ENCODE measurements around the gene USP24.

DNA sequence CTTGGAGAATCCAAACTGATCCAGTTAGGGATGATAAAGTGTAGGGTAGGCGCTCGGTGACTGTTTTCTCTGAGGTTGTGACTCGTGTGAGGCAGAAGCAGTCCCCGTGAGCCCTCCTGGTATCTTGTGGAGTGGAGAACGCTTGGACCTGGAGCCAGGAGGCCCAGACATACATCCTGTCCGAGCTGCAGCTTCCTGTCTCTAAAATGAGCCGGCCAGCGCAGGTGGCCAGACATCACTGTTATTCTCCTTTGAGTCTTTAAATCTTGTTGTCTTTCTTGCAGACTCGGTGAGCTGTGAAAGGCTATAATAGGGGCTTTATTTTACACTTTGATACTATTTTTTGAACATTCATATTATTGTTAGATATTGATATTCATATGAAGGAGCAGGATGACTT, 163.5 kb downstream of the USP24 start:
- TF ChIP-seq, protein P1, sequence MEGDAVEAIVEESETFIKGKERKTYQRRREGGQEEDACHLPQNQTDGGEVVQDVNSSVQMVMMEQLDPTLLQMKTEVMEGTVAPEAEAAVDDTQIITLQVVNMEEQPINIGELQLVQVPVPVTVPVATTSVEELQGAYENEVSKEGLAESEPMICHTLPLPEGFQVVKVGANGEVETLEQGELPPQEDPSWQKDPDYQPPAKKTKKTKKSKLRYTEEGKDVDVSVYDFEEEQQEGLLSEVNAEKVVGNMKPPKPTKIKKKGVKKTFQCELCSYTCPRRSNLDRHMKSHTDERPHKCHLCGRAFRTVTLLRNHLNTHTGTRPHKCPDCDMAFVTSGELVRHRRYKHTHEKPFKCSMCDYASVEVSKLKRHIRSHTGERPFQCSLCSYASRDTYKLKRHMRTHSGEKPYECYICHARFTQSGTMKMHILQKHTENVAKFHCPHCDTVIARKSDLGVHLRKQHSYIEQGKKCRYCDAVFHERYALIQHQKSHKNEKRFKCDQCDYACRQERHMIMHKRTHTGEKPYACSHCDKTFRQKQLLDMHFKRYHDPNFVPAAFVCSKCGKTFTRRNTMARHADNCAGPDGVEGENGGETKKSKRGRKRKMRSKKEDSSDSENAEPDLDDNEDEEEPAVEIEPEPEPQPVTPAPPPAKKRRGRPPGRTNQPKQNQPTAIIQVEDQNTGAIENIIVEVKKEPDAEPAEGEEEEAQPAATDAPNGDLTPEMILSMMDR (IDR thresholded peaks at IDR 0.05), result no peak
- TF ChIP-seq POLR2A (IDR thresholded peaks at IDR 0.05), result no peak
